Muscle of leg (tissue), 11 donors: ENCODE results near the gene CUEDC2. TPM values are rescaled to one million over a fixed set of nuclear protein-coding genes. Genes with fewer than 3 reads are reported as not detected.

Experiments used
- DNase-seq: peaks from one replicate; pipeline ENCODE4 v3.0.0; 2013
- H3K27ac ChIP-seq: one replicate; pipeline ENCODE4 v1.5.1; 2013; ENCODE audit warnings: mild to moderate bottlenecking, low read length, control low read depth
- H3K27me3 ChIP-seq: one replicate; pipeline ENCODE4 v1.6.1; 2013; ENCODE audit warnings: low read length; ENCODE audit not compliant: control insufficient read depth, insufficient read depth
- H3K36me3 ChIP-seq: one replicate; pipeline ENCODE4 v1.6.1; 2013; ENCODE audit warnings: low read length; ENCODE audit not compliant: control insufficient read depth, insufficient read depth
- H3K4me1 ChIP-seq: one replicate; pipeline ENCODE4 v1.6.1; 2013; ENCODE audit warnings: low read length; ENCODE audit not compliant: control insufficient read depth, insufficient read depth
- H3K4me3 ChIP-seq: one replicate; pipeline ENCODE4 v1.5.1; 2013; ENCODE audit warnings: low read length, control low read depth
- H3K9me3 ChIP-seq: replicated peaks from 2 replicates; pipeline ENCODE4 v1.6.1; 2013; ENCODE audit warnings: low read depth, low read length; ENCODE audit not compliant: control insufficient read depth
- WGBS: methylation state at CpG from one replicate; pipeline ENCODE4 v1.1.5; 2013; ENCODE audit warnings: missing lambda C conversion rate; ENCODE audit not compliant: insufficient coverage; 5-methylcytosine and 5-hydroxymethylcytosine counted together
- polyA plus RNA-seq, 8 donors: library from polyadenylated mRNA; unstranded; fragments of 120-200 nt; gene quantifications; one replicate each; pipeline versions ENCODE4 v1.2.1 to v1.2.3, GENCODE V29; 2013; ENCODE audit warnings: inconsistent platforms in 1 of 8, low replicate concordance in 1 of 8; ENCODE audit not compliant: insufficient read length in 8 of 8, insufficient read depth in 1 of 8
- total RNA-seq: library from RNA; stranded (reverse); fragments of 120-200 nt; gene quantifications from one replicate; pipeline ENCODE4 v1.2.4, GENCODE V29; 2013

The CUEDC2 gene
- total and polyA plus RNA-seq, 9 donors: 44.9 to 65.3 (median 61.9) TPM

GRCh38 chr10:102410429-102411073, 21.8 kb downstream of the CUEDC2 start:
- peak; percentile 82 for DNase-seq
- H3K27ac ChIP-seq: peak overlapping the region; percentile 86

DNA sequence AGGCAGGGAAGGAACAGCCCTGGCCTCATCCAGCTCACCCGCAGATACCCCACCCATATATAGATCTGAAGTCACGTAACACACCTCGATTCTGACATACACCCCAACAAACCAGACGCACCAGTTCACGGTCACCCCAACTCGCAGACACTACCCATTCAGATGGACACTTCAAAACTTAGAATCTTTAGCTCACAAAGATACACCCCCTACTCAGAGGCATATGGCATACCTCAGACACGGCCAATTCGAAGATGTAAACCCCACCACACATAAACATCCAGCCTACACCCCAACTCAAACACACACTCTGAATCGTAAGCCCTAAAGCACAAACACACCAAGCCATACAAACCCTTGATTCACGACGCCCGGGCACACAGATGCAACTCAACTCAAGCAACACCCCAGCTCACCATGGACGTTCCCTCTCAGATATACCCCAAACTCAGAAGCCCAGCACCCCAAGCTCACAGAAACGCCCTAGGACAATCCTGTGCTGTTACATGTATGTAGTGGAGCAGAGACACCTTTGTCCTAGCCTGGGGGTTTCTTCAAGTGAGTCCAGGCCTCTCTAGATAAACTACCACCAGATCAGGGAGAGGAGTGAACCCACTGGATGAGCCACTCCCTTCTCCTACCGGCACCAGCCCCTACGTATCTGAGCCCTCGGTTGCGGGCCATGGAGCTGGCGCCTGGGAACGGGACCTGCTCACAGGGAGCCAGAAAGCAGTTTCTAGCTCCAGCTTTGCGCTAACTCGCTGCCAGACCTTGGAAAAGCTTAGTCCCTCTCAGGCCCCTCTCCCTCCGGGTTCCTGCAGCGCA, 22.6 kb downstream of the CUEDC2 start:
- no peak for DNase-seq
- peak overlapping the region; percentile 86 for H3K27ac ChIP-seq
- H3K9me3 ChIP-seq: no peaks in the 10 kb centered on the region
- H3K4me3 ChIP-seq: peak overlapping the region; percentile 42
- H3K36me3 ChIP-seq: no peaks in the 10 kb centered on the region
- peaks cover 28% of the 10 kb centered on the region for H3K4me1 ChIP-seq
- peaks cover 67% of the 10 kb centered on the region for H3K27me3 ChIP-seq
- WGBS: 19% methylated on average over 15 of the region's 24 CpGs

More at GRCh38 chr10:102410429-102411073, 21.8 kb downstream of the CUEDC2 start:
- Histone ChIP-seq H3K4me3 (peak overlapping the region; percentile 42), H3K4me1 (peaks cover 28% of the 10 kb centered on the region), H3K36me3 (no peaks in the 10 kb centered on the region), H3K9me3 (no peaks in the 10 kb centered on the region), H3K27me3 (peaks cover 69% of the 10 kb centered on the region)
- under 1% methylated on average over 37 of the region's 48 CpGs for WGBS

GRCh38 chr10:102408728-102409603, 23.4 kb downstream of the CUEDC2 start:
- H3K4me3 ChIP-seq: peak overlapping the region; percentile 42
- DNase-seq: peak; percentile 87
- H3K9me3 ChIP-seq: no peaks in the 10 kb centered on the region
- H3K36me3 ChIP-seq: no peaks in the 10 kb centered on the region
- under 1% methylated on average over 96 of the region's 103 CpGs for WGBS
- H3K27ac ChIP-seq: peak overlapping the region; percentile 86
- peaks cover 61% of the 10 kb centered on the region for H3K27me3 ChIP-seq
- H3K4me1 ChIP-seq: peaks cover 28% of the 10 kb centered on the region

DNA sequence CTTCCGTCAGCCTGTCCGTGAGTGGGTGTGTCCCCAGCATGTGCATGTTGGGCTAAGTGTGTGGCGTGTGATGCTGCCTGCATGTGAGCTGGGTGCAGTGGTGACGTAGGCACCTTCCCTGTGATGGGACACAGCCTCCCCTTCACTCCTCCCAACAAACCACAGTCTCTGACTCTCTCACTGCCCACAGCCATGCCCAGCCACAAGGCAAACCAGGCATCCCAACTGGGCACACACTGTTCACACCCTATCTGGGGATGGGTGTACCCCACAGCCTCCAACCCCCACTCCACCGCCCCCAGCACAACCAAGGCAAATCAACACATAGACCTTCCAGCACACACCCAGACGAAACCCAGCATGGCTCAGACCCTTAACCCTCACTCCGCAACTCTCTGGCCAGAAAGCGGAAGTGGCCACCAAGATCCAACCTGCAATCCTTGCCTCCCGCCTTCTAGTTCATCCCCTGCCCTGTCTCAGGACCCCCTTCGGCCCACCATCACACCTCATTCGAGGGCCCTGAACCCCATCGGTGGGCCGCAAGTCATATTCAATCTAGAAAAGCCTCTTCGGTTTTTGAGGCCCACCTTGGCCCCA, 24.1 kb downstream of the CUEDC2 start:
- DNase-seq: no peak
- H3K36me3 ChIP-seq: peaks cover 4% of the 10 kb centered on the region
- H3K9me3 ChIP-seq: no peaks in the 10 kb centered on the region
- H3K4me3 ChIP-seq: peak overlapping the region; percentile 42
- peaks cover 28% of the 10 kb centered on the region for H3K4me1 ChIP-seq
- 54% methylated on average over 11 of the region's 14 CpGs for WGBS
- no peak overlapping the region for H3K27ac ChIP-seq
- peaks cover 55% of the 10 kb centered on the region for H3K27me3 ChIP-seq

GRCh38 chr10:102407425-102408130, 24.8 kb downstream of the CUEDC2 start:
- Histone ChIP-seq H3K36me3 (peaks cover 4% of the 10 kb centered on the region), H3K9me3 (no peaks in the 10 kb centered on the region), H3K4me1 (peaks cover 28% of the 10 kb centered on the region), H3K27ac (no peak overlapping the region), H3K27me3 (peaks cover 49% of the 10 kb centered on the region), H3K4me3 (no peak overlapping the region)
- no peak for DNase-seq
- WGBS: 70% methylated on average over 4 of the region's 13 CpGs

DNA sequence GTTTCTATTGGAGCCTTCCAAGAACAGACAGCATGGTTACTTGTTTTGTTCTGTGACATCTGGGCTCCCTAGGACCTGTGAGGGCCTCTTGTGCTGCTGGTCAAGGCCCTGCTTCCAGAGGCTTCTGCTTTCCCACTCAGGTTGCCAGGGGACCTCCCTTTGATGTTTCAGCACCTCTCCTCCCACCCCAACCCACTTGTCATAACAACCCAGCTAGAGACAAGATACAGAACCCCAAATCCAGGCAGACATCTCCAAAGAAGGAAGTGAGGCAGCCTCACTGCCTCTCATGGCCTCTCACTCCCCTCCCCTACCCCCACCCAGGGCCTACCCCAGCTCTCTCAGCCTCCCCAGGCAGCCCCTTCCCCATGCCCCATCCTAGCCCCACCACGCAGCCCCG, 25.6 kb downstream of the CUEDC2 start:
- Histone ChIP-seq H3K27me3 (peaks cover 41% of the 10 kb centered on the region), H3K36me3 (peaks cover 11% of the 10 kb centered on the region), H3K4me1 (peaks cover 28% of the 10 kb centered on the region), H3K27ac (no peak overlapping the region), H3K4me3 (no peak overlapping the region), H3K9me3 (no peaks in the 10 kb centered on the region)
- no CpG with 5 or more reads among the region's 2 CpGs for WGBS
- no peak for DNase-seq

GRCh38 chr10:102405632-102406031, 26.7 kb downstream of the CUEDC2 start:
- no peak overlapping the region for H3K27ac ChIP-seq
- peaks cover 22% of the 10 kb centered on the region for H3K4me1 ChIP-seq
- no peak for DNase-seq
- no peaks in the 10 kb centered on the region for H3K9me3 ChIP-seq
- H3K4me3 ChIP-seq: no peak overlapping the region
- 90% methylated on average over 3 of the region's 6 CpGs for WGBS
- H3K27me3 ChIP-seq: peaks cover 29% of the 10 kb centered on the region
- peaks cover 23% of the 10 kb centered on the region for H3K36me3 ChIP-seq

GRCh38 chr10:102405108-102405571, 27.2 kb downstream of the CUEDC2 start:
- Histone ChIP-seq H3K27me3 (peaks cover 24% of the 10 kb centered on the region), H3K9me3 (no peaks in the 10 kb centered on the region), H3K4me3 (no peak overlapping the region), H3K27ac (no peak overlapping the region), H3K4me1 (peaks cover 18% of the 10 kb centered on the region), H3K36me3 (peaks cover 28% of the 10 kb centered on the region)
- DNase-seq: no peak
- WGBS: 85% methylated on average over 15 of the region's 19 CpGs

GRCh38 chr10:102404361-102405107, 27.8 kb downstream of the CUEDC2 start:
- peaks cover 18% of the 10 kb centered on the region for H3K27me3 ChIP-seq
- no peak overlapping the region for H3K27ac ChIP-seq
- H3K4me3 ChIP-seq: no peak overlapping the region
- no peaks in the 10 kb centered on the region for H3K9me3 ChIP-seq
- H3K36me3 ChIP-seq: peaks cover 33% of the 10 kb centered on the region
- H3K4me1 ChIP-seq: peaks cover 18% of the 10 kb centered on the region
- 94% methylated on average over 16 of the region's 17 CpGs for WGBS
- DNase-seq: no peak
